Measurements from ENCODE around the gene FBXO46. TPM values are rescaled to one million over a fixed set of nuclear protein-coding genes. Genes with fewer than 3 reads are reported as not detected.
"Not testable (repeated sequence)": the region's sequence is repeated elsewhere in the genome, so short reads cannot be mapped to it uniquely, and the experiment has no call there.

Gene FBXO46
- total RNA-seq, 1 donor, result 19.1 TPM

DNA sequence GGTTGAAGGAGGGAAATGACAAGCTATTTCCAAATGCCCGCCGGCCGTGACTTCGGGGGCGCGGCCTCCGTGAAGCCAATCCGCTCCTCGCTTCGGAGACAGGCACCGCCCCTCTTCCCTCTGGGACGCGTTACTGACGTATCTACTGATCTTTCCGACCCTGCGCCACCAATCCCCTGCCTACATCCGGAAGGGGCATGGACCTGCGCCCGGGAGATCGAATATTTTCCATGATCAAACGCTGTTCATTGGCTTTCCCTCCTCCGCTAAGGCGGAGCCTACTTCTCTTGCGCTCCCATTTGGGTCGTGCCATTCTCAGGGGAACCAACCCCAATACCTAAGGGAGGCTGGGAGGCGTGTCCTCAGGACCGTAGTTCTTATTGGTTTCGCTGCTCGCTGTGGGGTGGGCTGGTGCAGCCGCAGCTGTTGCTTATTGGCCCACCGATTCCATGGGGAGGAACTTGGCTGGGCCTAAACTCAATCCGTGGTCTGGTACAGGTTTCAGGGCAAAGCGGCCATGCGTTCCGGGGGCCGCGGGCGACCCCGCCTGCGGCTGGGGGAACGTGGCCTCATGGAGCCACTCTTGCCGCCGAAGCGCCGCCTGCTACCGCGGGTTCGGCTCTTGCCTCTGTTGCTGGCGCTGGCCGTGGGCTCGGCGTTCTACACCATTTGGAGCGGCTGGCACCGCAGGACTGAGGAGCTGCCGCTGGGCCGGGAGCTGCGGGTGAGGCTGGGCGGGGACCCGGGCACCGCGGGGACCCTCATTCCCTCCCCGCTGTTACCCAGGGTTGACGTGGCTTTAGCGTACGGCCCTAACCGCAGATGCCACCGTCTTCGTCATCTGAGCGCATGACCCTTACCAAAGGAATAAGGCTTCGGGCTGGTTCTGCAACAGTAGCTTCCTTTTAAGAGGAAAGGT is 38.2 kb downstream of the FBXO46 start, which contains the start of gene QPCTL:
Gene QPCTL (plus strand): TSS at position 480 of the 919 bp plus-strand sequence. CDS start 38 bp downstream, at position 518.
- DNase-seq (ENCODE audit: low read depth in 2 of 3, low spot score in 2 of 3), result peak; percentile 88 to 100 (median 99)

DNA sequence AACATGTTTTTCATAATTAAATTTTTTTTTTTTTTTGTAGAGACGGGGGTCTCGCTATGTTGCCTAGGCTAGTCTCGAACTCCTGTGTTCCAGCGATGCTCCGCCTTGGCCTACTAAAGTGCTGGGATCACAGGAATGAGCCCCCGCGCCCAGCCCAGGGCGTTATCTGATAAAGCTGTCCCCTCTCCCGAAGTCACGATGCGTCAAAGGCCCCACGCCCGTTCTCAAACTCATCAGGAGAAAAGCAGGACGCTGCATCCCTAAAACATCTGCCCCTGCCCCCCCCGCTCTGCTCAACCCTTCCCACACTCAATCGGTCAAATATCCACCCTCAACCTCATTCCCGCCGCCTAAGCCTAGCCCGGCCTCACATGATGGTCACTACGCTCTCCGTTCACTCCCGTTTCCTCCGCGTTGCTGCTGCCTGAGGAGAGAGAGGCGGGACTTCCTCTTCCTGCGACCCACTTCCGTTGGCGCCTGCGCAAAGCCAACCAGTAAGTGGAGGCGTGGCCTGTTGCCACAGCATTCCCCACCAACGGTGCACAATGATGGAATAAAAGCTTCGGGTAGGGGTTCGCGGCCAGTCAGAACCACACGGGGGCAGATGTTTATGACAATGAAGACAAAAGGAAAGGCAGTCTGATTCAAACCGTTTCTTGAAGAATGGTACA is 39.0 kb downstream of the FBXO46 start, which contains the start of gene SNRPD2:
Gene SNRPD2 (minus strand): TSS at position 438 of the 671 bp plus-strand sequence. CDS start 65 bp downstream, at position 373.
- peak; percentile 89 to 96 (median 94) for DNase-seq (ENCODE audit: low read depth in 2 of 3, low spot score in 2 of 3)

DNA sequence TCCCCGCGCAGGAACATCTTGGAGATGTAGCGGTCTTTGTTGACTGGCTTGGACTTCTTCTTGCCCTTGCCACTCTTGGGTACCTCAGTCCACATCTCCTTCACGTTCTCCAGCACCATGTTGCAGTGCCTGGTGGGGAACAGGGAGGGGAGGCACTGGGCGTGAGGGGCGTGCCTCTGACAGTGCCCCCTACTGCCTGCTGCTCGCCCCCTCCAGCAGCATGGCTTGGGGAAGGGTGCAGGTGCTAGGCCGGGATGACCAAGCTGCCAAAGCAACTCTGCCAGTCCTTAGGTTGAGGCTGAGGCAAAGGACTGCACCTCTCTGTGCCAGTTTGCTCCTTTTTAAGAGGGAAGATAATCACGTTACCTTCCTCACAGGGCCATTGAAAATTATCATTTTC is 43.1 kb downstream of the FBXO46 start:
- no peak for DNase-seq (ENCODE audit: low read depth in 2 of 3, low spot score in 2 of 3)

GRCh38 chr19:45685045-45685444 is 45.7 kb downstream of the FBXO46 start:
- DNase-seq (ENCODE audit: low read depth in 2 of 3, low spot score in 2 of 3), result not testable (repeated sequence)

DNA sequence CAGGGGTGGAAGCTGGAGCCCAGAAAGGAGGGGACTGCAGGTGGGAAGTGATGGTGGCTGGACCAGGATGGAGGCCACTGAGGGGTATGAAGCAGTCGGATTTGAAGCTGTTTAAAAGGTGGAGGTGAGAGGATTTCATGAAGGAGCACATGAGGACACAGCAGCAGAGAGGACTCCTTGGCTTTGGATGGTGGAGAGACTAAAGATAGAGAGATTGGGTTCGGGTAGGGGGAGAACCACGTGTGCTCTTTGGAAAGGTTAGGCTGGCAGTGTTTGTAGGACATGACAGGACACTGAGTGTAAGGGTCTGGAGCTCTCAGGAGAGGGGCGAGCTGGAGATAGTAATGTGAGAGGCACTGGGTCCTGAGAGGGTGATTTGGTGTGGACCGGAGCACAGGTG is 47.8 kb downstream of the FBXO46 start:
- DNase-seq (ENCODE audit: low read depth in 2 of 3, low spot score in 2 of 3), result no peak

GRCh38 chr19:45682117-45682516 is 48.6 kb downstream of the FBXO46 start:
- no peak for DNase-seq (ENCODE audit: low read depth in 2 of 3, low spot score in 2 of 3)

GRCh38 chr19:45681391-45682015 is 49.2 kb downstream of the FBXO46 start:
- peak; percentile 78 to 82 (median 81) for DNase-seq (ENCODE audit: low read depth in 2 of 3, low spot score in 2 of 3)

DNA sequence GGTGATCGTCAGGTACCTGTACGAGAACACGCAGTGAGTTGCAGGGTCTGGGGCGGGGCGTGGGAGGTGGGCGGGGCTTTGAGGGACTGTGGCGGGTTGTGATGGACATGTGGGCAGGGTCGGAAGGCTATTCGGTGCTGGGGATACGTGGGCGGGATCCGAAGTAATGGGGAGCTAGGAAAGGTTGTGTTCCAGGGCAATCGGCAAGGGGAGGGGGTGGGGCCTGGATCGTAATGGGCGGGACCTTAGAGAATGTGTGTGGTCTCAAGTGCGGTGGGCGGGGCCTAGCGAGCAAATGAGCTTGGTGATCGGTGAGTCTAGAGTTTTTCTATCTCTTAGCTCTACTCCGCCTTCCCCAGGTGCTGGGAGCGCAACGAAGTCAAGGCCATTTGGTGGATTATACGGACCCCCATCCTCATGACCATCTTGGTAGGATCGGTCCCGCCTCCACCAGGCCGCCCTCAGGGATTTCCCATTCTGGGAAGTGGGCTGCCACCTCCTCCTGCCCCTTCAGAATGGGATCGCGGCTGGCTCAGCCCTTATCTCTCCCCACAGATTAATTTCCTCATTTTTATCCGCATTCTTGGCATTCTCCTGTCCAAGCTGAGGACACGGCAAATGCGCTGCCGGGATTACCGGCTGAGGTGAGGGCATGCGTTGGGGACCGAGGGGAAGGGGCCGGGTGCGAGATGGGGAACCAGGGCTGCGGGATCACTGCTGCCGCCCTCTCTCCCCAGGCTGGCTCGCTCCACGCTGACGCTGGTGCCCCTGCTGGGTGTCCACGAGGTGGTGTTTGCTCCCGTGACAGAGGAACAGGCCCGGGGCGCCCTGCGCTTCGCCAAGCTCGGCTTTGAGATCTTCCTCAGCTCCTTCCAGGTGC is 53.1 kb downstream of the FBXO46 start:
- peak in 2 of 3 donors; percentile 88 to 89 for DNase-seq (ENCODE audit: low read depth in 2 of 3, low spot score in 2 of 3)

- DNase-seq (ENCODE audit: low read depth in 2 of 3, low spot score in 2 of 3), result no peak
Observed at GRCh38 chr19:45676851-45677263, 53.8 kb downstream of the FBXO46 start.

DNA sequence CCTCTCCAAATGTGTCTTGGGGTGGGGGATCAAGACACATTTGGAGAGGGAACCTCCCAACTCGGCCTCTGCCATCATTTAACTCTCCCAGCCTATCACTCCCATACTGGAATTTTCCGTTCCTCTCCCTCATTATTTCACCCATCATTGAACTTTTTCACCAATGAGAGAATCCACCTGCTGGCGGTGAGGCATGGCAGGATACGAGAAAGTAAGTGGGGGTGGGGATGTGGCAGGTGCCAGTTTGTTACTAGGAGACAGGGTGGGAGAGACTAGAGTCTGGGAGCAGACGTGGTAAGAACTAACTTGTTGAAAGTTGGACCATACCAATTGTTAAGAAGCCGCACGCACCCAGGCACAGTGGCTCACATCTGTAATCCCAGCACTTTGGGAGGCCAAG is 55.8 kb downstream of the FBXO46 start:
- DNase-seq (ENCODE audit: low read depth in 2 of 3, low spot score in 2 of 3), result no peak

DNA sequence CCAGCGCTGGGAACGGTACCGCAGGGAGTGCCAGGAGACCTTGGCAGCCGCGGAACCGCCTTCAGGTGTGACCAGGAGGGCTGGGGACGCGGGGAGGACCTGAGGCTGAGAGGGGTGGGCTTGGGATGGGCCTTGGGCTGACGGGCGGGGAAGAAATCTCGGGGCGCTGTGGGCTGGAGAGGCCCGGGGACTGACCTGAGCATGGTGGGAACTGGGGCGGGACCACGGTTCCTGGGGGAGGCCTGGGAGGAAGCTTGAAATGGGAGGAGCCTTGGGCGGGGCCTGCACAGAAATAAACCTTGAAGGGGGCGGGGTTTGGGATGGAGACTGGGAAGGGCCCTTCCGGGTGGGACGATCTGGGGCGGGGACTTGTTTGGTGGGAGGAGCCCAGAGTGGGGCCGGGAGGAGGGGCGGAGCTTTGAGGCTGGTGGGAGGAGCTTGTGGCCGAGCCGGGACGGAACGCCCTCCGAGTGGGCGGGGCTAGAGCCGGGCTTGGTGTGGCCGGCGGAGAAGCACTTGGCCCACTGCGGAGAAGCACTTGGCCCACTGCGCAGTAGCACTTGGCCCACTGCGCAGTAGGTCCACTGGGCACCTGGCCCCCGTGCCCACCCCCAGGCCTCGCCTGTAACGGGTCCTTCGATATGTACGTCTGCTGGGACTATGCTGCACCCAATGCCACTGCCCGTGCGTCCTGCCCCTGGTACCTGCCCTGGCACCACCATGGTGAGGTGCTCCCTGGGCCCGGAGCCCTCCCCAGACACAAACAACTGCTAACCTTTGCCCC is 59.8 kb downstream of the FBXO46 start:
- DNase-seq (ENCODE audit: low read depth in 2 of 3, low spot score in 2 of 3), result peak in 2 of 3 donors; percentile 59 to 66

- DNase-seq (ENCODE audit: low read depth in 2 of 3, low spot score in 2 of 3), result no peak
Observed at GRCh38 chr19:45668342-45668871, 62.3 kb downstream of the FBXO46 start.

GRCh38 chr19:45667620-45668341 is 62.9 kb downstream of the FBXO46 start, which contains the start of gene GIPR:
GIPR (plus strand) TSS chr19:45668221; CDS start chr19:45669521, 1,300 bp downstream.
- DNase-seq (ENCODE audit: low read depth in 2 of 3, low spot score in 2 of 3), result no peak

GRCh38 chr19:45664575-45664974 is 66.1 kb downstream of the FBXO46 start:
- DNase-seq (ENCODE audit: low read depth in 2 of 3, low spot score in 2 of 3), result no peak

GRCh38 chr19:45663800-45664199 is 66.9 kb downstream of the FBXO46 start:
- no peak for DNase-seq (ENCODE audit: low read depth in 2 of 3, low spot score in 2 of 3)

GRCh38 chr19:45660636-45661035 is 70.1 kb downstream of the FBXO46 start:
- DNase-seq (ENCODE audit: low read depth in 2 of 3, low spot score in 2 of 3), result no peak
